Heart right ventricle (tissue), 16 donors: ENCODE measurements around the gene MDP1. TPM values are rescaled to one million over a fixed set of nuclear protein-coding genes. Genes with fewer than 3 reads are reported as not detected.

Experiments
- ATAC-seq, 8 donors: fragments of 200-7000 bp; cut with Tn5 transposase; one replicate each; pipeline ENCODE4 v1.9.1; 2020; ENCODE audit warnings: mild to moderate bottlenecking in 8 of 8, moderate library complexity in 8 of 8, moderate number of reproducible peaks in 1 of 8
- DNase-seq, 2 donors: peaks; one replicate each; pipeline ENCODE4 v3.0.0-alpha.2; 2020
- H3K27ac ChIP-seq, 10 donors: fragments of 200-600 bp; sonication (generic) in 2 of 10; one replicate each; pipeline versions ENCODE4 v1.5.0 to v1.8.0; 2020 to 2022; ENCODE audit warnings: mild to moderate bottlenecking in 3 of 10
- H3K27me3 ChIP-seq, 7 donors: fragments of 200-600 bp; one replicate each; pipeline ENCODE4 v1.8.0; 2021 to 2022; ENCODE audit warnings: mild to moderate bottlenecking in 2 of 7
- H3K36me3 ChIP-seq, 9 donors: fragments of 200-600 bp; sonication (generic) in 1 of 9; one replicate each; pipeline versions ENCODE4 v1.5.0 to v1.8.0; 2020 to 2022; ENCODE audit warnings: mild to moderate bottlenecking in 2 of 9
- H3K4me1 ChIP-seq, 9 donors: fragments of 200-600 bp; sonication (generic) in 1 of 9; one replicate each; pipeline versions ENCODE4 v1.5.0 to v1.8.0; 2020 to 2022; ENCODE audit warnings: mild to moderate bottlenecking in 4 of 9
- H3K4me3 ChIP-seq, 10 donors: fragments of 200-600 bp; sonication (generic) in 2 of 10; one replicate each; pipeline versions ENCODE4 v1.5.0 to v1.8.0; 2020 to 2022; ENCODE audit warnings: mild to moderate bottlenecking in 7 of 10, moderate library complexity in 2 of 10
- H3K9me3 ChIP-seq, 11 donors: fragments of 200-600 bp in 10 of 11; sonication (generic) in 2 of 11; one replicate each; pipeline versions ENCODE4 v1.5.0 to v1.8.0; 2013 to 2022; ENCODE audit warnings: mild to moderate bottlenecking in 2 of 11, control low read depth in 1 of 11, moderate library complexity in 1 of 11
- WGBS, 2 donors: extraction: QIAGEN DNeasy Blood & Tissue Kit; methylation state at CpG; one replicate each; pipeline ENCODE4 v1.1.7; 2013; ENCODE audit warnings: inconsistent platforms in 1 of 2; 5-methylcytosine and 5-hydroxymethylcytosine counted together
- intact Hi-C, 10 donors: fragments of 100-400 bp; cut with DNase I; formaldehyde crosslinking; loops; one replicate each; pipeline versions ENCODE4 v1.11.1 to v1.14.2; 2022
- polyA plus RNA-seq, 2 donors: library from polyadenylated mRNA; stranded (reverse); fragments of 200-250 nt; gene quantifications; one replicate each; pipeline ENCODE4 v1.2.3, GENCODE V29; 2013
- total RNA-seq, 10 donors: library from RNA; stranded (reverse); fragmentation: NEBNext Ultra II Directional in 3 of 10; extraction: Animal tissue kit (Norgen Biotek cat#: 25700) in 3 of 10; gene quantifications; one replicate each; pipeline versions ENCODE4 v1.2.1 to v1.2.4, GENCODE V29; 2021 to 2023
- TF ChIP-seq, protein P1 (sequence below), 9 donors: fragments of 200-600 bp; sonication (generic) in 2 of 9; IDR thresholded peaks; one replicate each; pipeline versions ENCODE4 v1.5.0 to v1.8.0; 2021 to 2022; ENCODE audit warnings: antibody characterized with exemption in 9 of 9, mild to moderate bottlenecking in 5 of 9, moderate library complexity in 1 of 9
- donor health status: Arrhythmogenic right ventricular cardiomyopathy.
- donor health status: ischemic (EF 13 %, LVEDD 7.1; RV severe dilation, severe dysfunction).
- donor health status: healthy with polysubstance abuse.
- donor health status: DM: no; HTN: yes; CAD: no.
- donor health status: DM: no; HTN: no; CAD: no.
- donor health status: ischemic (EF 25% LVEDD 6.9; RV normal size, moderate dysfunction).
- donor health status: ischemic (EF 25% LVEDD 5.7; RV mildly dilated, moderate dysfunction).
- donor health status: healthy.
- donor health status: DM: yes; HTN: yes; CAD: no.
- donor health status: Ischemic cardiomyopathy.
- donor health status: ischemic (EF 35%, LVEDD 5.7; RV mildly dilated, moderate dysfunction).
- donor health status: nonischemic (EF 11% LVEDD 7.7; RV severe dilation, severe dysfunction).
- donor health status: DM: yes; HTN: yes; CAD: no.
- donor health status: PGD.
- donor health status: ischemic (EF 29% LVEDD 5.4; RV normal size, mild dysfunction).
- donor health status: nonischemic (EF 23%, LVEDD 6.1; RV moderate dilation, normal function).

MDP1 gene
- total and polyA plus RNA-seq, 12 donors = 13.9 to 23.5 (median 19.2) TPM

GRCh38 chr14:24260026-24260779 is 44.3 kb upstream of the MDP1 start:
- no peaks in the 10 kb centered on the region for H3K9me3 ChIP-seq
- H3K4me3 ChIP-seq = no peak overlapping the region
- 88% methylated on average over 16 of the region's 16 CpGs for WGBS, 2 donors
- ATAC-seq (no peak), DNase-seq (no peak)
- intact Hi-C loops = no loop called here
- no peak overlapping the region for H3K27ac ChIP-seq
- TF ChIP-seq, protein P1, sequence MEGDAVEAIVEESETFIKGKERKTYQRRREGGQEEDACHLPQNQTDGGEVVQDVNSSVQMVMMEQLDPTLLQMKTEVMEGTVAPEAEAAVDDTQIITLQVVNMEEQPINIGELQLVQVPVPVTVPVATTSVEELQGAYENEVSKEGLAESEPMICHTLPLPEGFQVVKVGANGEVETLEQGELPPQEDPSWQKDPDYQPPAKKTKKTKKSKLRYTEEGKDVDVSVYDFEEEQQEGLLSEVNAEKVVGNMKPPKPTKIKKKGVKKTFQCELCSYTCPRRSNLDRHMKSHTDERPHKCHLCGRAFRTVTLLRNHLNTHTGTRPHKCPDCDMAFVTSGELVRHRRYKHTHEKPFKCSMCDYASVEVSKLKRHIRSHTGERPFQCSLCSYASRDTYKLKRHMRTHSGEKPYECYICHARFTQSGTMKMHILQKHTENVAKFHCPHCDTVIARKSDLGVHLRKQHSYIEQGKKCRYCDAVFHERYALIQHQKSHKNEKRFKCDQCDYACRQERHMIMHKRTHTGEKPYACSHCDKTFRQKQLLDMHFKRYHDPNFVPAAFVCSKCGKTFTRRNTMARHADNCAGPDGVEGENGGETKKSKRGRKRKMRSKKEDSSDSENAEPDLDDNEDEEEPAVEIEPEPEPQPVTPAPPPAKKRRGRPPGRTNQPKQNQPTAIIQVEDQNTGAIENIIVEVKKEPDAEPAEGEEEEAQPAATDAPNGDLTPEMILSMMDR (IDR thresholded peaks at IDR 0.05) = no peak
- H3K27me3 ChIP-seq = no peaks in the 10 kb centered on the region
- no peaks in the 10 kb centered on the region for H3K4me1 ChIP-seq
- H3K36me3 ChIP-seq = peaks cover 0 to 4% (median 0%) of the 10 kb centered on the region in 9 donors

- Histone ChIP-seq H3K4me1 (no peaks in the 10 kb centered on the region), H3K27ac (no peak overlapping the region), H3K4me3 (no peak overlapping the region), H3K36me3 (peaks cover 0 to 7% (median 0%) of the 10 kb centered on the region in 9 donors), H3K27me3 (no peaks in the 10 kb centered on the region), H3K9me3 (no peaks in the 10 kb centered on the region)
- TF ChIP-seq, protein P1 (IDR thresholded peaks at IDR 0.05) = no peak
- ATAC-seq = peak in 2 of 8 donors; percentile 17 to 22
- intact Hi-C loops = no loop called here
- 75 to 78% methylated on average over 15 to 16 of the region's 16 CpGs for WGBS, 2 donors
- DNase-seq = no peak
Observed at GRCh38 chr14:24259282-24260025, 43.6 kb upstream of the MDP1 start.

- intact Hi-C loops = no loop called here
- H3K9me3 ChIP-seq = no peaks in the 10 kb centered on the region
- H3K4me3 ChIP-seq = no peak overlapping the region
- no peaks in the 10 kb centered on the region for H3K27me3 ChIP-seq
- TF ChIP-seq, protein P1 (IDR thresholded peaks at IDR 0.05) = no peak
- no peak overlapping the region for H3K27ac ChIP-seq
- no peaks in the 10 kb centered on the region for H3K4me1 ChIP-seq
- no peak for DNase-seq
- H3K36me3 ChIP-seq = peaks cover 0 to 10% (median 0%) of the 10 kb centered on the region in 9 donors
- ATAC-seq = no peak
- 94 to 95% methylated on average over 18 of the region's 18 CpGs for WGBS, 2 donors
Observed at GRCh38 chr14:24258548-24259265, 42.8 kb upstream of the MDP1 start.

GRCh38 chr14:24258119-24258518 is 42.3 kb upstream of the MDP1 start:
- TF ChIP-seq, protein P1 (IDR thresholded peaks at IDR 0.05) = no peak
- H3K27ac ChIP-seq = no peak overlapping the region
- ATAC-seq (no peak), DNase-seq (no peak)
- no peak overlapping the region for H3K4me3 ChIP-seq
- H3K36me3 ChIP-seq = peaks cover 0 to 14% (median 0%) of the 10 kb centered on the region in 9 donors
- intact Hi-C loops = no loop called here
- H3K27me3 ChIP-seq = no peaks in the 10 kb centered on the region
- 77 to 81% methylated on average over 9 of the region's 9 CpGs for WGBS, 2 donors
- H3K9me3 ChIP-seq = no peaks in the 10 kb centered on the region
- no peaks in the 10 kb centered on the region for H3K4me1 ChIP-seq
